Naive thymus-derived CD4-positive, alpha-beta T cell (primary cell): ENCODE data around the gene TM4SF5. TPM values are rescaled to one million over a fixed set of nuclear protein-coding genes. Genes with fewer than 3 reads are reported as not detected.

Source experiments
- ATAC-seq: fragments of 150-1000 bp; cut with Tn5 transposase; 2 replicates; pipeline ENCODE4 v1.10.0; 2021; ENCODE audit warnings: mild to moderate bottlenecking, moderate library complexity
- CTCF ChIA-PET: fragments of 350-600 bp; sonication (Branson Sonifier 250); formaldehyde crosslinking; loops from one replicate; lab custom pipeline; 2021; ENCODE audit warnings: antibody characterized with exemption; lab: Charles Lee
- POLR2A ChIA-PET: fragments of 350-600 bp; sonication (Branson Sonifier 250); formaldehyde crosslinking; loops from one replicate; lab custom pipeline; 2021; ENCODE audit warnings: antibody characterized with exemption, inconsistent platforms; lab: Charles Lee
- DNase-seq, 9 donors: peaks; one replicate each; pipeline versions ENCODE4 v3.0.0 to v3.0.0-alpha.2; 2020 to 2022; ENCODE audit warnings: mixed read lengths in 1 of 9
- H3K27ac ChIP-seq: one replicate; pipeline ENCODE4 v1.7.0; 2013; ENCODE audit warnings: mild to moderate bottlenecking, low read depth, low read length, moderate library complexity
- H3K27me3 ChIP-seq, 2 donors: one replicate each; pipeline ENCODE4 v1.7.0; 2013; ENCODE audit warnings: low read length in 2 of 2, mild to moderate bottlenecking in 2 of 2, moderate library complexity in 2 of 2; ENCODE audit not compliant: control insufficient read depth in 2 of 2, insufficient read depth in 2 of 2
- H3K36me3 ChIP-seq, 3 experiments: 1 replicate in 2 of 3; 2 replicates in 1 of 3; pipeline ENCODE4 v1.7.0; 2013; ENCODE audit warnings: low read length in 3 of 3, mild to moderate bottlenecking in 3 of 3, moderate library complexity in 1 of 3; ENCODE audit not compliant: insufficient read depth in 3 of 3, control insufficient read depth in 2 of 3
- H3K4me1 ChIP-seq, 2 donors: one replicate each; pipeline ENCODE4 v1.7.0; 2013; ENCODE audit warnings: low read length in 2 of 2, mild to moderate bottlenecking in 2 of 2, moderate library complexity in 1 of 2; ENCODE audit not compliant: control insufficient read depth in 2 of 2, insufficient read depth in 2 of 2
- H3K4me3 ChIP-seq: 2 replicates; pipeline ENCODE4 v1.7.0; 2013; ENCODE audit warnings: mild to moderate bottlenecking, low read length
- H3K9me3 ChIP-seq, 3 experiments: 1 replicate in 2 of 3; 2 replicates in 1 of 3; pipeline ENCODE4 v1.7.0; 2013; ENCODE audit warnings: low read length in 3 of 3; ENCODE audit not compliant: control insufficient read depth in 2 of 3
- H3K27ac Mint-ChIP-seq, 9 donors: one replicate each; pipeline ENCODE4 v1.8.0; 2020 to 2022; ENCODE audit warnings: mixed read lengths in 9 of 9, mild to moderate bottlenecking in 8 of 9, moderate library complexity in 5 of 9, inconsistent platforms in 2 of 9
- H3K27me3 Mint-ChIP-seq, 5 donors: one replicate each; pipeline ENCODE4 v1.8.0; 2021 to 2022; ENCODE audit warnings: mixed read lengths in 5 of 5, mild to moderate bottlenecking in 1 of 5
- H3K36me3 Mint-ChIP-seq, 5 donors: one replicate each; pipeline ENCODE4 v1.8.0; 2020 to 2022; ENCODE audit warnings: mixed read lengths in 5 of 5, mild to moderate bottlenecking in 3 of 5, inconsistent platforms in 1 of 5
- H3K4me1 Mint-ChIP-seq, 7 donors: one replicate each; pipeline ENCODE4 v1.8.0; 2020 to 2022; ENCODE audit warnings: mixed read lengths in 7 of 7, mild to moderate bottlenecking in 3 of 7, inconsistent platforms in 1 of 7
- H3K4me3 Mint-ChIP-seq, 10 donors: one replicate each; pipeline ENCODE4 v1.8.0; 2020 to 2022; ENCODE audit warnings: mild to moderate bottlenecking in 10 of 10, mixed read lengths in 10 of 10, moderate library complexity in 6 of 10, inconsistent platforms in 2 of 10
- H3K9me3 Mint-ChIP-seq, 11 donors: one replicate each; pipeline ENCODE4 v1.8.0; 2020 to 2022; ENCODE audit warnings: mixed read lengths in 11 of 11, mild to moderate bottlenecking in 4 of 11, inconsistent platforms in 1 of 11, moderate library complexity in 1 of 11
- intact Hi-C, 2 donors: fragments of 100-400 bp; cut with micrococcal nuclease; formaldehyde crosslinking; loops; one replicate each; pipeline ENCODE4 v1.15.1; 2023
- polyA plus RNA-seq, 2 donors: library from polyadenylated mRNA; unstranded; fragments of 300-500 nt; fragmentation: Illumina TruSeq; gene quantifications; one replicate each; pipeline ENCODE4 v1.2.3, GENCODE V29; 2021
- total RNA-seq, 6 experiments: library from RNA in 5 of 6; stranded (reverse) in 5 of 6; gene quantifications; 1 replicate in 5 of 6; 2 replicates in 1 of 6; pipeline ENCODE4 v1.2.3 and lab custom pipeline; 2021 to 2026

TM4SF5 gene
- total and polyA plus RNA-seq, 7 experiments from 2014 or later = not detected

DNA sequence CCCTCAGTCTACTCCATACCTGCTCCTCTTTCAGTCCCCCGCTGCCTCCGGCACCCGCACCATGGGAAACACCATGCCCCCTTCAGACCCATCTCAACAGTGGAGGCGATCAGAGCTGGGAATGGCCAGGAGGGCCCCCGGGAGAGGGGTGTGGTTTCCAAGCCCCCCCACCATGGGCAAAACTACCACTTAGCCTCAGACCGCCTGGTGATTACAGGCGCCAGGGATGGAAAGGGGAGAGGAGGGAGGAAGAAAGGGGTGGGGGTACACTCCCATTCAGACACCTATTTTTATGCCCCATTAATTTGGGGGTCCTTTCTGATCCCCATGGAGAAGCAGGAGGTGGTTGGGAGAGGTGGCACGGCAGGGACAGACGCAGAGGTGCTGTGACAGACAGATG lies 30.5 kb downstream of the TM4SF5 start, which contains the start of gene C17orf114:
C17orf114 (minus strand) TSS at position 101 of the 400 bp plus-strand sequence.
- H3K27me3 Mint-ChIP-seq = peaks cover 0 to 7% (median 0%) of the 10 kb centered on the region in 5 donors

DNA sequence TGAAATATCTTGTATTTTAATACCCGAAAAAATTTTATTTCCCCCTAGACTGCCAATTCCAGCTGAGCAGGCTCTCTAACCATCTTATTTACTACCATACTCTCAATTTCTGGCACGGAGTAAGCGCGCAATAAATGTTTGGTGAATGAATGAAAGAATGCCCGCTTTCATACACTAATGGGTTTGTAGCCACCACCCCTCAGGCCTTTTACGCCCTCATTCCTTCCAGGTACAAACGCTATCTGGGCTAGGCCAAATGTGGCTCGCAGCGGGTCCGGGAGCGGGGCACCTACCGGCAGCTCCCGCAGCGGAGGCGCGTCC lies 34.7 kb downstream of the TM4SF5 start:
- Mint-ChIP-seq H3K36me3 (peaks cover 0 to 11% (median 5%) of the 10 kb centered on the region in 5 donors), H3K27me3 (peaks cover 0 to 7% (median 0%) of the 10 kb centered on the region in 5 donors), H3K4me1 (peaks cover 7 to 23% (median 19%) of the 10 kb centered on the region in 7 donors), H3K4me3 (peak overlapping the region; percentile 71 to 85 (median 79)), H3K9me3 (no peaks in the 10 kb centered on the region), H3K27ac (peak overlapping the region in 4 of 9 donors; percentile 39 to 65 (median 55))
- ChIA-PET POLR2A (interaction anchor here (0.6 to 3.3 kb wide), 9 partner anchors 10 to 137 kb away, joined by 3 to 16 read pairs (median 5); partner anchors contain the start of genes ARRB2, MED11, PELP1 and PSMB6), CTCF (no interaction called here)
- peak overlapping the region; percentile 21 for H3K4me3 ChIP-seq
- peak overlapping the region; percentile 53 for H3K27ac ChIP-seq
- intact Hi-C loops = loop anchor here (2.0 to 5.0 kb wide), 2 partner anchors 81 to 82 kb away; no protein-coding TSS in a partner anchor
- peaks cover 0 to 6% (median 0%) of the 10 kb centered on the region in 3 experiments for H3K36me3 ChIP-seq
- H3K4me1 ChIP-seq = peaks cover 0 to 5% of the 10 kb centered on the region in 2 donors
- H3K27me3 ChIP-seq = no peaks in the 10 kb centered on the region
- DNase-seq (no peak), ATAC-seq (no peak)
- H3K9me3 ChIP-seq = no peaks in the 10 kb centered on the region

More for the DNA sequence above, 30.5 kb downstream of the TM4SF5 start, which contains the start of gene C17orf114:
- Mint-ChIP-seq H3K9me3 (no peaks in the 10 kb centered on the region), H3K36me3 (peaks cover 0 to 13% (median 4%) of the 10 kb centered on the region in 5 donors), H3K4me1 (peaks cover 0 to 10% (median 7%) of the 10 kb centered on the region in 7 donors), H3K27ac (no peak within 1 kb of the TSS), H3K4me3 (no peak within 1 kb of the TSS)
- Histone ChIP-seq H3K4me1 (peaks cover 0 to 5% of the 10 kb centered on the region in 2 donors), H3K27ac (no peak within 1 kb of the TSS), H3K4me3 (no peak within 1 kb of the TSS), H3K9me3 (no peaks in the 10 kb centered on the region), H3K36me3 (peaks cover 0 to 18% (median 0%) of the 10 kb centered on the region in 3 experiments), H3K27me3 (no peaks in the 10 kb centered on the region)
- POLR2A ChIA-PET = no interaction called here
- CTCF ChIA-PET = no interaction called here
- intact Hi-C loops = no loop called here
- ATAC-seq = no peak
- no peak for DNase-seq

DNA sequence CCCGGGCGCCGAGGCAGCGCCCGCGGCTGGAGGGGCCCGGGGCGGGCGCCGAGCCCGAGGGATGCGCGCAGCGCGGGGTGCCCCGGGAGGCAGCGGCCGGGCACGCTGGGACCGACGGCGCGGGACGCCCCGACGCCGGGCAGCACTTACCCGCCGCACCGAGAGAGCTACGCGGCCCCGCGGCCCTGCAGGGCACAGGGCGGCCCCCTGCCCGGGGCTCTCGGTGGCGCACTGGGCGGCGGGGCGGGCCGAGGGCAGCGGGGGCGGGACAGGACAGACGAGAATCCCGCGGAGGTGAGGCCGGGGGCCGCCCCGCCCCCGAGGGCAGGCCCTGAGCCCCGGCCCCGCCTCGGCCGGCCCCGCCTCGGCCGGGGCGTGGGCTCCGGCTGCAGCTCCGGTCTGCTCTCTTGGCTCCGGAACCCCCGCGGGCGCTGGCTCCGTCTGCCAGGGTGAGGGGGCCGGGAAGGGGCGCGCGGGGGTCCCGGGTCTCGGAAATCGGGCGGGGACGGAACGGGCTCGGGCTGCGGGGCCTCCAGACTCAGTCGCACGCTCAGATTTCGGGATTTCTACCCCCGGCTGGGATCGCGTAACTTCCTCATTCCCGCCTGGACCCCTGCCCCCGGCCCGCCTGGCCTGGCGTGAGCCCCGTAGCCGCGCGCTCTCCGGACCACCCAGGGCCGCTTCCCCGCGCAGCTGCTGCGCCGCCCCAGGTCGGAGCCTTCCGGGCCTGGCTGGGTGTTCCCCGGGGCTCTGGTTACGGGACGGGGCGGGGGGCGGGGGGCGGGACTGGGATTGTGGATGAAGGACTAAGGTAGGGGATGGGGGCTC lies 35.3 kb downstream of the TM4SF5 start, which contains the start of gene PLD2:
PLD2 (plus strand) TSS at position 376 of the 828 bp plus-strand sequence. CDS start 621 bp downstream, outside the sequence.
- POLR2A ChIA-PET = interaction anchor here (0.6 to 3.3 kb wide), 9 partner anchors 10 to 136 kb away, joined by 3 to 16 read pairs (median 5); partner anchors contain the start of genes ARRB2, MED11, PELP1 and PSMB6
- intact Hi-C loops = loop anchor here (1.0 to 5.0 kb wide), 7 partner anchors 11 to 97 kb away; partner anchors contain the start of genes MED11 (in 2 of the 2), MINK1 (in 2 of the 2), PSMB6 (in 2 of the 2) and ARRB2 (in 1 of the 2)
- CTCF ChIA-PET = no interaction called here
- peaks cover 0 to 11% (median 5%) of the 10 kb centered on the region in 5 donors for H3K36me3 Mint-ChIP-seq
- peak; percentile 100 for ATAC-seq
- Histone ChIP-seq H3K9me3 (no peaks in the 10 kb centered on the region), H3K36me3 (peaks cover 0 to 6% (median 0%) of the 10 kb centered on the region in 3 experiments), H3K27ac (peak within 1 kb of the TSS; percentile 79), H3K4me1 (peaks cover 0 to 5% of the 10 kb centered on the region in 2 donors), H3K27me3 (no peaks in the 10 kb centered on the region), H3K4me3 (peak within 1 kb of the TSS; percentile 47)
- peaks cover 7 to 23% (median 19%) of the 10 kb centered on the region in 7 donors for H3K4me1 Mint-ChIP-seq
- peaks cover 0 to 7% (median 0%) of the 10 kb centered on the region in 5 donors for H3K27me3 Mint-ChIP-seq
- peak within 1 kb of the TSS in 7 of 9 donors; percentile 48 to 78 (median 62) for H3K27ac Mint-ChIP-seq
- peak within 1 kb of the TSS; percentile 71 to 88 (median 80) for H3K4me3 Mint-ChIP-seq
- peak; percentile 71 to 95 (median 80) for DNase-seq
- no peaks in the 10 kb centered on the region for H3K9me3 Mint-ChIP-seq

DNA sequence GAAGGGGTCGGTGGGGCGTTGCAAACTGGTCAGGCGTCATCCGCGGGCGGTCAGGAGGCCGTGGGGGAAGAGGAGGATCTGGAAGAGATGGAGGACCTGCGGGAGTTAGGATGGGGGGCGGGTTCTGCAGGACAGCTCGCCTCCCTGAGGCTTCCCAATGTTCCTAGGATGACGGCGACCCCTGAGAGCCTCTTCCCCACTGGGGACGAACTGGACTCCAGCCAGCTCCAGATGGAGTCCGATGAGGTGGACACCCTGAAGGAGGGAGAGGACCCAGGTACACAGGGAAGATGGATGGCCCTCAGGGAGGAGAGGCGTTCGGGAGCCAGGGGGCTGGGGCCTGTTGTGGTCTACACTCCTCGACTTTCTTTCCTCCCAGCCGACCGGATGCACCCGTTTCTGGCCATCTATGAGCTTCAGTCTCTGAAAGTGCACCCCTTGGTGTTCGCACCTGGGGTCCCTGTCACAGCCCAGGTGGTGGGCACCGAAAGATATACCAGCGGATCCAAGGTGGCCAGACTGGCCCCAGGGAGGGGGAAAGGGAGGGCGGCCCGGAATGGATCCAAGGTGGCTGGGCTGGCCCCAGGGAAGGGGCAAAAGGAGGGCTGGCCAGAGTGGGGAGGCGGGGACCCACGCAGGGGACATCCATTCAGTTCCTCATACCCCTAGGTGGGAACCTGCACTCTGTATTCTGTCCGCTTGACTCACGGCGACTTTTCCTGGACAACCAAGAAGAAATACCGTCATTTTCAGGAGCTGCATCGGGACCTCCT lies 36.1 kb downstream of the TM4SF5 start:
- DNase-seq (no peak), ATAC-seq (no peak)
- peak overlapping the region in 6 of 9 donors; percentile 0 to 78 (median 62) for H3K27ac Mint-ChIP-seq
- intact Hi-C loops = loop anchor here (1.0 to 5.0 kb wide), 7 partner anchors 11 to 97 kb away; partner anchors contain the start of genes MED11 (in 2 of the 2), MINK1 (in 2 of the 2), PSMB6 (in 2 of the 2) and ARRB2 (in 1 of the 2)
- Histone ChIP-seq H3K4me1 (peaks cover 0 to 5% of the 10 kb centered on the region in 2 donors), H3K27ac (peak overlapping the region; percentile 79), H3K9me3 (no peaks in the 10 kb centered on the region), H3K27me3 (no peaks in the 10 kb centered on the region), H3K36me3 (peaks cover 0 to 6% (median 0%) of the 10 kb centered on the region in 3 experiments), H3K4me3 (no peak overlapping the region)
- H3K4me1 Mint-ChIP-seq = peaks cover 7 to 23% (median 19%) of the 10 kb centered on the region in 7 donors
- ChIA-PET CTCF (no interaction called here), POLR2A (interaction anchor here (0.9 to 3.3 kb wide), 5 partner anchors 11 to 132 kb away, joined by 3 to 16 read pairs (median 12); partner anchors contain the start of genes ARRB2, PSMB6, RNF167 and SLC25A11)
- peaks cover 0 to 7% (median 0%) of the 10 kb centered on the region in 5 donors for H3K27me3 Mint-ChIP-seq
- peaks cover 0 to 11% (median 5%) of the 10 kb centered on the region in 5 donors for H3K36me3 Mint-ChIP-seq
- no peaks in the 10 kb centered on the region for H3K9me3 Mint-ChIP-seq
- H3K4me3 Mint-ChIP-seq = peak overlapping the region; percentile 57 to 88 (median 78)

DNA sequence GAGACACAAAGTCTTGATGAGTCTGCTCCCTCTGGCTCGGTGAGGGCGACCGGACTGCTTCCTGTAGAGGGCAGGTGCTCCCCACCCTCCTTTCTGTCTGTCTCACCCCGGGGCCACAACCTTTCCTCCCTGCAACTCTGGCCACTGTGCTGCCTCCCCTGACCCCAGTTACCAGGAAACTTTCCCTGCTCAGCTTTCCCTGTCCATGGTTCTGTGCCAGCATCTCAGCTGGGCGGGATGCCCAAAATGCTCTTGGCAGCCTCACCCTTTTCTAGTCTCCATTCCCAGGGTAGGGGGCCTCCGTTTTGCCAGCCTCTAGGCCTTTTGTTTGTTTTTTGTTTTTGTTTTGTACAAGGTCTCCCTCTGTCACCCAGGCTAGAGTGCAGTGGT lies 36.7 kb downstream of the TM4SF5 start:
- DNase-seq = no peak
- Mint-ChIP-seq H3K27me3 (peaks cover 0 to 7% (median 0%) of the 10 kb centered on the region in 5 donors), H3K4me3 (peak overlapping the region; percentile 57 to 88 (median 76)), H3K27ac (peak overlapping the region in 5 of 9 donors; percentile 0 to 89 (median 67)), H3K4me1 (peaks cover 7 to 23% (median 19%) of the 10 kb centered on the region in 7 donors), H3K36me3 (peaks cover 0 to 11% (median 5%) of the 10 kb centered on the region in 5 donors), H3K9me3 (no peaks in the 10 kb centered on the region)
- Histone ChIP-seq H3K4me1 (peaks cover 0 to 5% of the 10 kb centered on the region in 2 donors), H3K27ac (no peak overlapping the region), H3K27me3 (no peaks in the 10 kb centered on the region), H3K36me3 (peaks cover 0 to 6% (median 0%) of the 10 kb centered on the region in 3 experiments), H3K9me3 (no peaks in the 10 kb centered on the region), H3K4me3 (no peak overlapping the region)
- ChIA-PET CTCF (no interaction called here), POLR2A (interaction anchor here (0.8 to 2.5 kb wide), 3 partner anchors 52 to 131 kb away, joined by 3 to 13 read pairs (median 3); partner anchors contain the start of genes ARRB2, RNF167 and SLC25A11)
- intact Hi-C loops = loop anchor here in 1 of 2 donors (5.0 kb wide), 1 partner anchor 79 kb away; no protein-coding TSS in a partner anchor
- ATAC-seq = no peak
